Stimulated activated CD8-positive, alpha-beta memory T cell treated with anti-CD3 and anti-CD28 coated beads, Interleukin-2, amount 100 ng/mL, for 1 hour (primary cell): ENCODE measurements around the gene TMEM92.
A peak's percentile ranks its signal among the peaks of the same experiment; 100 is the strongest.
"Not testable (repeated sequence)": the region's sequence is repeated elsewhere in the genome, so short reads cannot be mapped to it uniquely, and the experiment has no call there.

ENCODE experiments used
- DNase-seq, 2 donors: peaks; one replicate each; pipeline ENCODE4 v3.0.0-alpha.2; 2020; ENCODE audit warnings: low read depth in 2 of 2

TMEM92 gene

GRCh38 chr17:50262001-50262794 is 12.1 kb upstream of the TMEM92 start:
- DNase-seq, result no peak

DNA sequence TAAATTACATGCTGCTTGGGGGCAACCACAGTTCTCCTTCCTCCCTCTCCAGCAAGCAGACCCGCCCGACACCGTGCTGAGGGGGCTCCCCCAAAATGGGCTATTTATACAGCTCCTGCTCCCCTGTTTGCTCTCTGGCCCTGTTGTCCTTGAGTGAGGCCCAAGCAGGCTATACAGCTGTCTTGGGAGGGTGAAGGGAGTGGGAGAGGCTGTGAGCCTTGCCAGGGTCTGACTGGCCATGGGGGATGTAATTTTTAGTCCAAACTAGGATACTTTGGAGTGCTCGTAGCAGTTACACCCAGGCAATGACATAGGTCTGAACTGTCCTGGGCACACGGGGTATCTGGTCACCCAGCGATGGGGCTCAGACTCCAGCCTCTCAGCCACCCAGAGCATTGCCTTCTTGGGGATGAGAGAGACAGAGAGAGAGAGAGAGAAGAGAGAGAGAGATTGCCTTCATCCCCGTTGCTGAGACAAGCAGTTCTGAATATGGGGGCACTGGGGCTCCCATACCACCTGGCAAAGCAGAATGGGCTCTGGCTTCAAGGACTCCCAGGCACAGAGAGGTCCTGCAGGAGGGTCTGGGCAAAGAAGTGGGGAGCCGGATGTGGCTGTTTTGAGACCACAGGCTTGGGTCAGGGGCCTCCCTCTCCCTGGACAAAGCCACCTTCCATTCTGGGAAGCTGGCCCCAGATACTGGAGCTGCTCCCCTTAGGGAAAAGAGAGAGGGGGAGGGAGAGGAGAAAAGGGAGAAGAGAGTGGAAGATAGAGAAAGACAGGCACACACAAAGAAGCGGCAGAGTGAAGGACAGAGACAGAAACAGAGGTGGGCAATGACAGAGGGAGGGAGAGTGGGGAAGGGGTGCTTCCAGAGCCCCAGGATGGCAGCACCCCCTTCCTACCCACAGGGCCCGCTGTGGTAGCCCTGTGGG is 10.7 kb upstream of the TMEM92 start:
- no peak for DNase-seq

DNA sequence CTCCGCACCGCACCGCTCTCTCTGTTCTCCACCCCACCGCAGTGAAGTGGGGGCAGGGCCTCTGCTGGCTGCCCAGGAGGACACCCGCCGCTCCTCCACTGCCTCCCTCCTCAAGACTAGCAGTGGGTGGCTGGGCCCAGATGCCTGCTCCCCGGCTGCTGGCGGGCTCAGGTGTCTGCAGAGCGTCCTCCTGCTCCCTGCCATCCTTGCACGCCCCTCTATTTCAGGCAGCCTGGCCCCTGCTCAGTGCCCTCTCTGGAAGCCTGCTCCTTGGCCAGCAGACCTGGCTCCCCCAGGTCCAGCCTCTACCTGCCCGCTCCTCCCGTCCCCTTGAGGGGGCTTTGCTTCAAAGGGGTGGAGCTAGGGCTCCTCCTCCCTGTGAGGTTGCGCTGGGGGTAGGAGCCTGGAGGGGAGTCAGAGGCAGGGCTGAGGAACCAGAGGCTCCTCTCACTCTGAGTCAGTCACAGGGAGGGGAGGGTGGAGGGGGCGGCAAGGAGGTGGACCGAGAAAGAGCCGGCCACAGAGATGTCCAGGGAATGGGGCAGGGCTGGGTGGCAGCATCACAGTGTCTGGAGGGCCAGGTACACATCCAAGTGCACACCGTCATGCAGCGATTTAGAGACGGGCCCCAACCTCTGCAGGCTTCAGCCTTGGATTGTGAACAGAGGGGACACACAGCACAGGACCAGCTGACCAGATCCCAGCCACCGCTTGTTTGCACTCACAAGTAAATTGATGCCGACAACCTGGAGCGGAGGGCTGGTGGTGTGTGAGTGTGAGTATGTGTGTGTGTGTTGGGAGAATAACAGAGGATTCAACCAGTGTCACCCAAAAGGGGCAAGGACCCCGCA is 9.8 kb upstream of the TMEM92 start:
- no peak for DNase-seq

DNA sequence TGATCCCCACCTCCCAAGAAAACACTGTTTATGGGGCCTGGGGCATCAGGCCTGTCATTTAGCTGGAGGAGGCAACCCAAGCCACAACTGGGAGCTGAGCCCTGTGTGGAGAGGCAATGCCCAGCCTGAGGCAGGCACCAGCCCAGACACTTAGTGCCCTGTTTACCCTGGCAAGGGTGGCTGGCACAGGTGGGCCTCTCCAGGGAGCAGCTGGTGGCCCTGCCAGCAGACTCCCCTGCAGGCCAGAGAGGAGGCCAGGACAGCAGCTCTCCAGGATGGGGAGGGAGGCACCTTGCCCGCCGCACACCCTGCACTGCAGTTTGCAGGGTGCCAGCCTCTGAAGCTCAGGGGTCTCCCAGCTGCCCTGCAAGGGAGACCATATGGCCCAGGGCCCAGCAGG is 9.1 kb upstream of the TMEM92 start:
- DNase-seq, result no peak

DNA sequence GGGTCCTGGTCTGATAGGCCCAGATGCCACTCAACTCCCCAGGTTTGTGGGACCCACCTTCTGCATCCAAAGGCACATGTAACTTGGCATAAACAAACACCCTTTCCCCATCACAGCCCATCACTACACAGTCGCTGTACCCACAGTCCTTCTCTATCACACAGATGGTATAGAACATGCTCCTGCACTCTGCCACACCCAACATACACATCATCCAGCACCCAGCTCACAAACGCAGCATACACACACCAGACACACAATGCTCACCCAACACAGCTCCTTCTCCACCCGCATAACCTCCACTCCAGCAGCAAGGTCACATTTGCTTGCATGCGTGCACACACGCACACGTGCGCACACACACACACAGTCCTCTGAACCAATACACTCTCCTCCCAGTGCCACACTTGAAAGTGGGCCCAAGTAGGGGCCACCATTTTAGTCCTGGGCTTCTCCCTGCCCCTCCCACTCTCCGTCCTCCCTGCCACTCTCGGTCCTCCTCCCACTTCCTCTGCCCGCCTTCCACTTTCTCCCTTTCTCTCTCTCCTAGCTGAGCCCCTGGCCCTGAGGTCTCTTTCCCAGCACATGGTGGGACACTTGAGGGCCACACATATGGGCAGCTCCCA is 8.5 kb upstream of the TMEM92 start:
- DNase-seq, result no peak

- DNase-seq, result no peak
These were observed 7.7 kb upstream of the TMEM92 start for GRCh38 chr17:50266384-50267073.

GRCh38 chr17:50267074-50267841 is 7.0 kb upstream of the TMEM92 start:
- DNase-seq, result no peak

DNA sequence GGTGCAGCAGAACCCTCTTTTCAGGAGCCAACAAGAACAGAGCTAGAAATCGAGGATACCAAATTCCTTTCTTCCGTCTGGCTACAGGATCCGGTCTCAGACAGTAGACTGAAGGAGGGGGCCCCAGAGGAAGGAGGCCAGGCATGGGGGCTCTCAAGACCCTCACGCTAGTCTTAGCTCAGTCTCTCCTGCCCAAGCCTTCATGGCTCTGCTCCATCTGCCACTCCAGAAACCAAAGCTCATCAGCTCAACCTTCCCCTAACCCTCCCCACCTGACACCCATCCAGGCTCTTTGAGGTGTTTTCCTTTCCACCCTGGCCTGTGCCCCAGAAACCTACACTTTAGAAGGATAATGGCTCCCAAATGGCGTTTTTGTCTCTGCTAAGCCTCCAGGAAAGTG is 6.2 kb upstream of the TMEM92 start:
- no peak for DNase-seq

- DNase-seq, result no peak
These were observed 5.5 kb upstream of the TMEM92 start for GRCh38 chr17:50268743-50269275.

- DNase-seq, result peak; percentile 9 to 35
These were observed 4.5 kb upstream of the TMEM92 start for GRCh38 chr17:50269477-50270434.

- DNase-seq, result no peak
These were observed 3.6 kb upstream of the TMEM92 start for GRCh38 chr17:50270435-50271362.

DNA sequence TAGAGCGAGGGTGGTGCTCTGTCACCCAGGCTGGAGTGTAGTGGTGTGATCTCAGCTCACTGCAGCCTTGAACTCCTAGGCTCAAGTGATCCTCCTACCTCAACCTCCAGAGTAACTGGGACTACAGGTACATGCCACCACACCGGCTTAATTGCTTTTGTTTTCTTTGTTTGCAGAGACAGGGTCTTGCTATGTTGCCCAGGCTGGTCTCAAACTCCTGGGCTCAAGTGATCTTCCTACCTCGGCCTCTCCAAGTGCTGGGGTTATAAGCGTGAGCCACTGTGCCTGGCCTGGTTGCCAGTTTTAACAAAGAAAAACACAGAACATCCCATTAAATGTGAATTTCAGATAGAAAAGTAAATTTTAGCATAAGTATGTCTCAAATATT is 2.9 kb upstream of the TMEM92 start:
- not testable (repeated sequence) for DNase-seq

GRCh38 chr17:50272246-50272645 is 2.0 kb upstream of the TMEM92 start:
- no peak for DNase-seq

DNA sequence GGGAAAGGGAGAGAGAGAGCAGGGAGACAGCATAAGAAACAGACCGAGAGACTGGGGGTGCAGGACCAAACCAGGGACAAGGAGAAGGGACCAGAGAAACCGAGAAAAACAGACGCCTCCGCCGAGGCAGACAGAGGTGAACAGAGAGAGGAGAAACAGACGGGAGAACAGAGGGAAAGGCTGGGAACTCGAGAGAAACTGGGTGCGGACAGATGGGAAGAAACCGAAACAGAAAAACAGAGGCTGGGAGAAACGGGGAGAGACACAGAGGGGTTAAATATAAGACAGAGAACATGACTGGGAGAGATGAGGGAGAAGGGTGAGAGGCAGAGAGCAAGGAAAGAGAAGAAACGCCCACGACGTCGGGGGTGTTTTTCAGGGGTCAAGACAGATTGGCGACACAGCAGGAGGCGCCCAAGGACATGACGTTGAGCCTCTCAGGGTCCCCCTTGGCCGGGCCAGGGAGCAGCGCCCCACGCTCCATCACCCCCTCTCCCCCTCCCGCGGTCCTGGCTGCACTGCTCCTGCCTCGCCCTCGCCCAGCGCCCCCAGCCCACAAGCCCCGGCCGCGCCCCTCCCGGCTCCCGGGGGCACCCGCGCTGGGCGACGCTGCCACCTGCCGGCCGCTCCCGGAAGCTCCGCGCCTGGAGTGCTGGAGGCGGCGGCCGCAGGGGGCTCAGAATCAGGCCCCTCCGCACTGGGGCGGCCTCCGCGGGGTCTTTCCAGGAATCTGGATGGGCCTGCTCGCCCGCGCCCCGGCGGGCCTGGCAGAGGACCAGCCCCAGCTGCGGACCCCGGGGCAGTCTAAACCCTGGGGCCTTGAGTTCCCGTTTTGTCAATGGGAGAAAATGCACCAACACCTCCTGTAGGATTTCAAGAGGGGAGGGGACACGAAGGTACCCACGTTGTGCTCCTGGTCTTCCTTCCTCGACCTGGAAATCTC is 1.3 kb upstream of the TMEM92 start:
- DNase-seq, result peak; percentile 19 to 32

DNA sequence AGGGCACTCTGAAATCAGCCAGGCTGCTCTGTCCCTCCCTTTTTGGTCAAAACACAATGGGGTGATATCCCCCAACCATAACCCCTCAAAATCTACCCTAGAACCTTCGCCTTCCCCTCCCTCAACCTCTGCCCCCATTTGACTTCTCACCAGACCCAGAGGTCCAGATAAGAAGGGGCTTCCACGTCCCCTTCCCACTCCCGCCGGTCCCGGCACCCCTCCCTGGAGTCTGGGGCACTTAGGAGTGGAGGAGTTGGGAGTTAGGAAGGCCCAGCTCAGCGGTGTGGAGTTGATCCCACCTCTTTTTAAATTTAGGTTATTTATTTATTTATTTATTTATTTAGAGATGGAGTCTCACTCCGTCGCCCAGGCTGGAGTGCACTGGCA is 619 bp upstream of the TMEM92 start:
- no peak for DNase-seq

DNA sequence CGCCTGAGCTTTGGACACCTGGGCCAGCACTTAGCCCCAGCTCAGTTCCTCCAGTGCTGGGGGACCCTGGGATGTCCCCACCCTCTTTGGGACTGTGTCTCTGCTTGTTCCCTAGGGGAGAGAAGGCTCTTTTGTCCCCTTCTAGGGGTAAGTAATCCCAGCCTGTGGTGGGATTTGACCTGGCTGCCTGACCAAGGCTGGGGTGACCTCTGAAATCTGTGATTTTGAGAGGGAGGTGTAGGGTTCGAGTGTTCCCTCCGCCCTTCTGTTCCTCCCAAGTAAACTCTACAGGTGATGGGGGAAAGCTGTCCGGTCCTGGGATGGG is 593 bp downstream of the TMEM92 start:
- DNase-seq, result no peak

DNA sequence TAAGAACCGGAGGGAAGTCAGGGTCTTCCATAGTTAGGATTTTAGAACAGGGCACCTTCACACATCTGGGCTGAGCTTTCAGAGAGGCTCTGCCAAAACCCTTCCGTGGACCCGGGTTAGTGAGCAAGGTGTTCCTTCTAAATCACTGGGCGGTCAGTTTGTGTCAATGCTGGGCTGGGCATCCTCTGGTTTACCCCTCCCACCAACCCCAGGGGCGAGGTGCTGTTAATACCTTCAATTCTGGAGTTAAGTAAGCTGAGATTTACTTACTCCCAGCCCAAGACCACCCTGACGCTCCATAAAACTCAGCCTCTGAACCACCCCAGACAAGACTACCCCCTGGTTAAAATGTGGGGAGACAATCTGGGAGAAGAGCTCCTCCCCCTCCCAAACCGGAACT is 1.0 kb downstream of the TMEM92 start:
- no peak for DNase-seq
